GM18505 (cell line): ENCODE results near the gene HINT3.
"Not testable (repeated sequence)": the region's sequence is repeated elsewhere in the genome, so short reads cannot be mapped to it uniquely, and the experiment has no call there.

Source experiments
- ATAC-seq: cut with Tn5 transposase; IDR thresholded peaks from one replicate; pipeline ENCODE4 v1.9.1; 2021; ENCODE audit not compliant: unreplicated experiment
- POLR2A ChIP-seq: IDR thresholded peaks from 4 replicates; pipeline ENCODE4 v1.6.1; 2011; ENCODE audit warnings: borderline replicate concordance; ENCODE audit not compliant: insufficient read depth, insufficient read length; ENCODE audit errors: extremely low read depth

Gene HINT3

DNA sequence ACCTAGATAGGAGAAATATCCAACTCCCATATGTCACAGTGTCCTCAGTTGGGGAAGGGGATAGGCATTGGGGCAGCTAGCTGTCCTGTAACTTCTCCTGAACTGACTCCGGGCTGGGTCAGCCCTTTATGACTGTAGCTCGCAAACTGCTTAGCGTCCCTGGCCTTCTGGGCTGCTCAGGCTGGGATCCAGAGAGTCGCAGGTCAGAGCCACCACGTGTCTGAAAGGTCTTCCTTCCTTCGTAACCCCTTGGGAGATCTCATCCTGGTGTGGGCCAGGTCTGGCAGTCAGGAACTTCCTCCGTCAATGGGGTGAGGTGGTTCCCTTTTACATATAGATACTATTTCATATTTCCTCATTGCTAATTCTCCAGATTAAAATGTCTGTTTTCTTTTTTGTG, 28.8 kb upstream of the HINT3 start:
- no peak for ATAC-seq
- TF ChIP-seq POLR2A: no peak

DNA sequence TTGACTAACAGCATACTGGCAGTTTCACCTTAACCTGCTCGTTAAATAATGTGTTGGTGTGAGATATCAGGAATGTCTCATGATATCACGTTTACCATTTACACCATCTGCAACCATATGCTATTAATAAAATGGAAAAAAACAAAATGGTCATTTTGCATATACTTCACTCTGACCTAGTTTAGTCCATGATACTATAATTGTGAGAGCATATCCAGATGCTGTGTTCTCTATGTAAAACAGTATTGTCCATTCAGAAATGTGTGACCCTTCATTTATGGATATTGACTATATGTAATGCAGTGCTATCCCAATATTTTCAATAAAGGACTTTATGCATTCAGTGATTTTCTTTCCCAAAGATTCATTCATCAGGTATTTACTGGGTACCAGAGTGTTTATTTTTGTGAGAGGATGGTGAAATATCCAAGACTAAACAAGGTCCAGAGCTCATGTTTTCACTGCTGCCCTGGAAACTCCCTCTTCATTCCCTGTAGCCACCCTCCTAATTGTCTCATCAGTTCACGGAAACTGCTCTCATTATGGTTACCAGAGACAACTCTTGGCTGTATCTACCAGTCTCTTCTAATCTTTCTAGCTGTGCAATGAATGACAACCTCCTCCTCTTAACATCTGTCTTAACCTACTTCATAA, 25.7 kb upstream of the HINT3 start:
- TF ChIP-seq POLR2A: no peak
- ATAC-seq: no peak

DNA sequence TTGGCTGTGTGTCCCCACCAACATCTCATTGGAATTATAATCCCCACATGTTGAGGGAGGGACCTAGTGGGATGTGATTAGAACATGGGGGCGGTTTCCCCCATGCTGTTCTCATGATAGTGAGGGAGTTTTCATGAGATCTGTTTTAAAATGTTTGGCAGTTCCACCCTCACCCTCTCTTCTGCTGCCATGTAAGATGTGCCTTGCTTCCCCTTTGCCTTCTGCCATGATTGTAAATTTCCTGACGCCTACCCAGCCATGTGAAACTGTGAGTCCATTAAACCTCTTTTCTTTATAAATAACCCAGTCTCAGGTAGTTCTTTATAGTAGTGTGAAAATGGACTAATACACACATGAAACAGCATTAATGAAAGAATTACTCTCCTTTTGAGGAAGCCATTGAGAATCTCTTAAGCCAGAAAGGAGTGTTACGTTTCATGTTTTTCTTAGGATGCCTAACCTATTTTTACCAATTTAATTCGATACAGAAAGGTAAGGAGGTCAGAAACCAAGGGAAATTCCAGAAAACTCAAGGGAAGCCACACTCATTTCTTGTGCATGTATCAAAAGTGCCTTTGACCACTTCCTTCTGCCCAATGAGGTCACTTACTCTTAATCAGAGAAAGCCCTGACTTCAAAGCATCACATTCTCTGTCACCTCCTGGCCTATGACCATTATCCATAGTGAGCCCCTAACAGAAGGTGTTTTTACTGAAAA, 24.7 kb upstream of the HINT3 start:
- ATAC-seq: peak; percentile 66
- TF ChIP-seq POLR2A: no peak

DNA sequence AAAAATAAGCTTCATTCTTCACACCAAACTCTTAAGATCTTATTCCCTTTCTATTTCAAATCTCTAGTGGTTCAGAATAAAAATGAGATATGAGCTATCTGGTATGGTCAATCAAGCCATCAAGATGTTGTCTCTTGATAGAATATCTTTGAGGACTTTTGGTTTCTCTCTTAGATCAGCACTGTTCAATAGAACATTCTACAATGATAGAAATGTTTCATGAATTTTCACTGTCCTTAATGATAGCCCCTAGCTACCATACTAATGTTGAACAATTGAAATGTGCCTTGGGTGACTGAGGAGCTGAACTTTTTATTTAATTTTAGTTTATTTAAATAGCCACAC, 24.1 kb upstream of the HINT3 start:
- ATAC-seq: peak; percentile 17
- TF ChIP-seq POLR2A: no peak

DNA sequence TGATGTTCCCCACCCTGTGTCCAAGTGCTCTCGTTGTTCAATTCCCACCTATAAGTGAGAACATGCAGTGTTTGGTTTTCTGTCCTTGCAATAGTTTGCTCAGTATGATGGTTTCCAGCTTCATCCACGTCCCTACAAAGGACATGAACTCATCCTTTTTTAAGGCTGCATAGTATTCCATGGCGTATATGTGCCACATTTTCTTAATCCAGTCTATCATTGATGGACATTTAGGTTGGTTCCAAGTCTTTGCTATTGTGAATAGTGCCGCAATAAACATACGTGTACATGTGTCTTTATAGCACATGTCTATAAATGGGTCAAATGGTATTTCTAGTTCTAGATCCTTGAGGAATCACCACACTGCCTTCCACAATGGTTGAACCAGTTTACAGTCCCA, 21.1 kb upstream of the HINT3 start:
- ATAC-seq: not testable (repeated sequence)

DNA sequence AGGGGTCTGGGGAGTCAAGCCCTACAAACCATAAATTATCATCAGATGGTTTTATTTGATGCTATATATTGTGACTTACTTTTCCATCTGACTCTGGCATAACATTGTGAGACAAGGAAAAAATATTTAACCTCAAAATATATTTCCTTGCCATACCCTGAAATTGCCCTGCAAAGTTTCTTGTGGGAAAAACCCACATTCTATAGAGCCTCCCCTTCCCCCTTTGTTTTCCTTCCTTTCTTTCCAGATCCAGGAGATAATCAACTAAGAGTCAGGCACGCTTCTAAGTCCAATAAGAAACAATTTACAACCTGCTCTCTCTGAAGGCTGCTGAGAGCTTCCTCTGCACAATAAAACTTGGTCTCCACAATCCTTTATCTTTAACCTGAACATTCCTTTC, 17.5 kb upstream of the HINT3 start:
- no peak for ATAC-seq
- TF ChIP-seq POLR2A: no peak

DNA sequence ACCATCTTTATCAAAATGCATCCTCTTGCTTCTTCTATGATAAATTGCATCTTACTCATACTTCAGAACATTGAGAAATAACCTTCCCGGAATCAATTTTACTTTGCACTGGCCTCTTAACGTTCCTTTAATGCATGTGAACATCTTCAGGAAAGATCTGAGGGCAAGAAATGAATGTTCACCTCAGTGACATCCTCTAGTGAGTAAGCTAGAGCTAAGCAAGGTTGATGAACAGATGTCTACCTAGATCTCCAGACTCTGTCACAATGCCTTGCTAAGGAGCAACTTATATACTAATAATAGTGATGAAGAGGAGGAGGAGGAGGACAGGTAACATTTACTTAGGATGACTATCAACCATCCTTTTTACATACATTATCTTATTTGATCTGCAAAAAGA, 16.8 kb upstream of the HINT3 start:
- no peak for ATAC-seq
- TF ChIP-seq POLR2A: no peak

DNA sequence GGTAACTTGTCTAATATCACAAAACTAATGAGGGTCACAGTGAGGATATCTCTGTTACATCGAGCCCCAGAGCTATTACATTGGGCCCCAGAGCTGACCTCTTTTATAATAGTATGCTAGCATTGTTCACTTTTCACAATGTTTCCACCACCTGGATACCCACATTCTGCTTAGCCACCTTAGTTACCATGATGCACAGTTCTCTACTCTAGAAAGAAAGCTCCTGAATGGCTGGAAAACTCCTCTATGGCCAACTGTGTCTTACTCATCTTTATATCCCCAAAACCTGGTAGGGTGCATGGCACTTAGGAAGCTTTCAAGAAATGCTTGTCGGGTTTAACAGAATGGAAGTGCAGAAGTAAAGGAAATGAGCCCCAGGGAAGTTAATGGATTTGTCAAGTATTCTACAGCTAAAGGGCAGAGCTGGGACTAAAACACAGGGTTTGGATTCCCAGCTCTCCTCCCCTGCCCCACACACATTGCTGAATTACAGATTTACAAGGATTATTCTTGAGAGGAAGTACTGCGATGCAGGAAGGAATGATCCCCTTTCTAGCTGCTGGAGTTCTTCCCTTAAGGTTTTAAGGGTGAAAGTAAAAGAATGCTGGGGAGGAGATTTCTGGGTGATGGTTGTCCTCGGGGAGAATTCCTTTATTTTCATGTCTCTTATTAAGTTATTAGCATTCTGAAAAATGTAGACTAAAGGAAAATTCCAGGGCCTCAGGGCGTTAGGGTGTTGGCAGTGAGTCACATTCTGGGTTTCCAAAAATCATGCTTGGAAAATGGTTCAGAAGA, 16.1 kb upstream of the HINT3 start:
- no peak for TF ChIP-seq POLR2A
- no peak for ATAC-seq

DNA sequence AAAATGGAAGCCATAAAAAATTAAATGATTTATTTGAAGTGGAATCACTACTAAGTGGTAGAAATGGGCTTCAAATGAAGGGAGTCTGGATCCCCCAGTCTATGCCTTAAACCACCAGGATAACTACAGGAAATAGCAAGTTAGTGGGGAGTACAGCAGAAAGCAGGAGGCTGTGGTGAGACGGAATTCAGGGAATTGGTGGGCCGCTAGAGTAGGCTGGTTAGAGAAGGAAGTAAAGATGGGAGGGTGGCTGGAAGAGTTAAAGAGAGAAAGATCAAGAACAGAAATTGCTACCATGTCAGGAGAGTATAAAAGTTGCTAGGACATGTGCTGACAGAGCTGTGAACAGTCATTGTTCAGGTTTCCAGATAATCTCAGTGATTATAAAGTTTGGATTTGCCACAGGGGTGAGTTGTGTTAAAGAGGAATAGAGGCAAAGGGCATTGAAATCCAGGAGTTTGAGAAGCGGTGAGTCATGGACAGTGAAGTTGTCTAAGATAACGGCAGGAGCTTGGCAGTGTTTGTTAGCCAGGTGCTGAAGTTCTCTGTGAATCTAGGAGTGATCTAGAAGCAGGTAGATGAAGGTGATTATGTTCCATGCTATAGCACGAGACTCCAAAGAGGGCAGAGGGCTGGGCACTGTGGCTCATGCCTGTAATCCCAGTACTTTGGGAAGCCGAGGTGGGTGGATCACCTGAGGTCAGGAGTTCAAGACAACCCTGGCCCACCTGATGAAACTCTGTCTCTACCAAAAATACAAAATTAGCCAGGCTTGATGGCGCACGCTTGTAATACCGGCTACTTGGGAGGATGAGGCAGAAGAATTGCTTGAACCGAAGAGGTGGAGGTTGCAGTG, 13.7 kb upstream of the HINT3 start:
- TF ChIP-seq POLR2A: no peak
- no peak for ATAC-seq

DNA sequence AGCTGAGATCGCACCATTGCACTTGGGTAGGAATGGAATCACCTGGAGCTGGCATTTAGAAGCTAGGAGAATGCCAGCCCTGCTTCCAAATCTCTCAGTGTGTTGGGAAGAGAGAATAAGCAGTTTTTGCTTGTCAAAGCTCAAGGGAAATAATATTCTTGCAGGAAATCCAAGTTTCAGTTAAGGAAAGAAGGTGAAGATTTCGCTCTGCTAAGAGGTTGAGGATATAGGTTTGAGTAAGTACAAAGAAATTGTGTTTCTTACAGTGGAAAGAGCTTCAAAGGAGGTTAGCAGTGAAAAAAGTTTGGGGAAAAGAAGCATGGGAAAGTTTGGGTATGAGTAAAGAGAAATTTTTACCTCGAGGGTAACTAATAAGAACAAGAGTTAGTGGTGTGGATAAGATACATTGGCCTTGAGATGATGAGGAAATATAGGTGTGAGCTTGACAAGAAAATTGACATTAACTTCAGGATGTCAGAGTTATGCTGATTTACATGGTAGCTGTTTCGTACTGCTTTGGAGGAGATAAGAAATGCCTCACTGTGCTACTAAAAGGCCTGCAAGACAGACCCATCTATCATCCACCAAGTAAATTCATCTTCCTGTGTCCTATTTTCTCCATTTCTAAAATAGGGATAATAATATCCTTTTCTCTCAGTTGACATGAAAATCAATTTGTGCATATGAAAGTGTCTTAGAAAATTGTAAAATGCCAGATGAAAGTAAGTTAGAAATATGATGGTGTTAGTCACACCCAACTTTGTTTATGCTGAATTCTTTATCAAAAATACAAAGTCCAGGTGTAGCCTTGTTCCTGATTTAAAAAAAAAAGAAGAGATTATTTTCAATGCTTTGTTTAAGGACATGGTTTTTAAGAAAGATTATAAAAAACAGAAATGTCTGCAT, 12.8 kb upstream of the HINT3 start:
- ATAC-seq: no peak

DNA sequence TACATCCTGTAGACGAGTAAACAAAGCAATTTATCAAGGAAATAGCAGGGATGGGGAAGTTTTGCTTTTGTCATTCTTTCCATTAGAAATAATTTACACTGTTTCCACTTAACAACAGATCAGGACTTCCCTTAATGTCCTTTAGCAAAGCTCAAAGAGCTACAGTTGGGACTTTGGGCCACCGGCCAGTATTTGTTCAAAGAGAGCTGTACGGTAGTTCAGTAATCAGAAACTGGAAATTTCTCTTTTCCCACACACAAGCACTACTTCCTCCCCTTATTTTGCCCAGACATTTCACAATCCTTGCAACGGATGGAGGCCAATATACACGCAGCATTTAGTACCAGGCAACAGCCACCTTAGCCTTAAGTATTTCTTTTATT, 12.1 kb upstream of the HINT3 start:
- no peak for ATAC-seq
- TF ChIP-seq POLR2A: no peak

More for the DNA sequence above, 12.8 kb upstream of the HINT3 start:
- TF ChIP-seq POLR2A: no peak

DNA sequence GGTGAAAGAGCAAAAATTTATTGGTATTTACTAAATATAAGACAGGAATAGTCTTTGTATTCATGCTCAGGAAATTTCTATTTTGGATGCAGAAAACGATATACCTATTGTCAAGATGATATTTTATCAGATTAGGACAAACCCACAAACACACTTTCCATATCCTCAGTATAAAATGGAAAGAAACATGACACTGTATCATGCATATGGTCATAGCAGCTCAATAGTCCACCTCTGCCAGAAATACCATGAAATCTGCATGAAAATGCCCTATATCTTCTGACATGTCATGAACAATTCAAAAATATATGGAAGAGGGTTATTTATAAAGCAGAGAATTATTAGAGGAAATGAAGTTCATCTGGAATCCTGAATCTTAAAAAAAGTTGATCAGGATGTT, 11.7 kb upstream of the HINT3 start:
- TF ChIP-seq POLR2A: no peak
- no peak for ATAC-seq
